Activated naive CD8-positive, alpha-beta T cell treated with anti-CD3 and anti-CD28 coated beads, Interleukin-2, amount 10 ng/mL, durations not matched to agents 7 days and 5 days (primary cell): Measurements from ENCODE around the gene SRPK2. TPM values are rescaled to one million over a fixed set of nuclear protein-coding genes. Genes with fewer than 3 reads are reported as not detected.
A peak's percentile ranks its signal among the peaks of the same experiment; 100 is the strongest.
"Not testable (repeated sequence)": the region's sequence is repeated elsewhere in the genome, so short reads cannot be mapped to it uniquely, and the experiment has no call there.

ENCODE experiments used
- ATAC-seq: fragments of 150-1000 bp; cut with Tn5 transposase; one replicate; pipeline ENCODE4 v1.10.0; 2021; ENCODE audit warnings: low read depth, moderate library complexity
- POLR2A ChIA-PET: fragments of 350-600 bp; sonication (Branson Sonifier 250); formaldehyde crosslinking; loops from one replicate; lab custom pipeline; 2021; ENCODE audit warnings: antibody characterized with exemption; lab: Charles Lee
- DNase-seq: peaks from one replicate; pipeline ENCODE4 v3.0.0; 2021
- H3K27ac Mint-ChIP-seq: one replicate; pipeline ENCODE4 v1.8.0; 2022; ENCODE audit warnings: mild to moderate bottlenecking, mixed read lengths
- H3K27me3 Mint-ChIP-seq: one replicate; pipeline ENCODE4 v1.8.0; 2022; ENCODE audit warnings: mild to moderate bottlenecking, moderate library complexity, mixed read lengths
- H3K36me3 Mint-ChIP-seq: one replicate; pipeline ENCODE4 v1.8.0; 2021; ENCODE audit warnings: mild to moderate bottlenecking, mixed read lengths
- H3K4me1 Mint-ChIP-seq: one replicate; pipeline ENCODE4 v1.8.0; 2021; ENCODE audit warnings: mixed read lengths
- H3K4me3 Mint-ChIP-seq: one replicate; pipeline ENCODE4 v1.8.0; 2022; ENCODE audit warnings: mild to moderate bottlenecking, moderate library complexity, mixed read lengths
- H3K9me3 Mint-ChIP-seq: one replicate; pipeline ENCODE4 v1.8.0; 2021; ENCODE audit warnings: mixed read lengths
- total RNA-seq, 2 experiments: library from RNA; stranded (reverse); gene quantifications; one replicate each; pipeline ENCODE4 v1.2.3, GENCODE V29; 2021

SRPK2 gene
- total RNA-seq, 2 experiments from 2014 or later = 38.5 to 41.0 TPM

DNA sequence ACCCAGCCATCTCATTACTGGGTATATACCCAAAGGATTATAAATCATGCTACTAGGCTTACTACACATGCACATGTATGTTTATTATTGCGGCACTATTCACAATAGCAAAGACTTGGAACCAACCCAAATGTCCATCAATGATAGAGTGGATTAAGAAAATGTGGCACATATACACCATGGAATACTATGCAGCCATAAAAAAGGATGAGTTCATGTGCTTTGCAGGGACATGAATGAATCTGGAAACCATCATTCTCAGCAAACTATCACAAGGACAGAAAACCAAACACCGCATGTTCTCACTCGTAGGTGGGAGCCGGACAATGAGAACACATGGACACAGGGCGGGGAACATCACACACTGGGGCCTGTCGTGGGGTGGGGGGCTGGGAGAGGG, 25.1 kb downstream of the SRPK2 start:
- H3K27ac Mint-ChIP-seq, POLR2A ChIA-PET, DNase-seq, ATAC-seq, H3K4me1 Mint-ChIP-seq, H3K27me3 Mint-ChIP-seq, H3K9me3 Mint-ChIP-seq, H3K4me3 Mint-ChIP-seq: not testable (repeated sequence)
- peaks cover 44% of the 10 kb centered on the region for H3K36me3 Mint-ChIP-seq

DNA sequence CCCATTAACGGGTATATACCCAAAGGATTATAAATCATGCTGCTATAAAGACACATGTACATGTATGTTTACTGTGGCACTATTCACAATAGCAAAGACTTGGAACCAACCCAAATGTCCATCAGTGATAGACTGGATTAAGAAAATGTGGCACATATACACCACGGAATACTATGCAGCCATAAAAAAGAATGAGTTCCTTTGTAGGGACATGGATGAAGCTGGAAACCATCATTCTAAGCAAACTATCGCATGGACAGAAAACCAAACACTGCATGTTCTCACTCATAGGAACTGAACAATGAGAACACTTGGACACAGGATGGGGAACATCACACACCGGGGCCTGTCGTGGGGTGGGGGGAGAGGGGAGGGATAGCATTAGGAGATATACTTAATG, 26.0 kb downstream of the SRPK2 start:
- H3K27me3 Mint-ChIP-seq, POLR2A ChIA-PET, H3K4me3 Mint-ChIP-seq, H3K9me3 Mint-ChIP-seq, H3K27ac Mint-ChIP-seq, ATAC-seq, DNase-seq, H3K4me1 Mint-ChIP-seq: not testable (repeated sequence)
- H3K36me3 Mint-ChIP-seq = peaks cover 44% of the 10 kb centered on the region

- H3K27me3 Mint-ChIP-seq, H3K4me1 Mint-ChIP-seq, ATAC-seq, H3K9me3 Mint-ChIP-seq, H3K4me3 Mint-ChIP-seq, POLR2A ChIA-PET, H3K27ac Mint-ChIP-seq, DNase-seq: not testable (repeated sequence)
- peaks cover 44% of the 10 kb centered on the region for H3K36me3 Mint-ChIP-seq
Measured at GRCh38 chr7:105361995-105362394, 26.7 kb downstream of the SRPK2 start.

DNA sequence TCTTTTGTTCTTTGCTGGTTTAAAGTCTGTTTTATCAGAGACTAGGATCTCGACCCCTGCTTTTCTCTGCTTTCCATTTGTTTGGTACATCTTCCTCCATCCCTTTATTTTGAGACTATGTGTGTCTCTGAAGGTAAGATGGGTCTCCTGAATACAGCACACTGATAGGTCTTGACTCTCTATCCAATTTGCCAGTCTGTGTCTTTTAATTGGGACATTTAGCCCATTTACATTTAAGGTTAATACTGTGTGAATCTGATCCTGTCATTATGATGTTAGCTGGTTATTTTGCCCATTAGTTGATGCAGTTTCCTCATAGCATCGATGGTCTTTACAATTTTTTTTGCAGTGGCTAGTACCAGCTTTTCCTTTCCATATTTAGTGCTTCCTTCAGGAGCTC, 28.6 kb downstream of the SRPK2 start:
- H3K27ac Mint-ChIP-seq, H3K4me3 Mint-ChIP-seq, ATAC-seq, DNase-seq, POLR2A ChIA-PET, H3K9me3 Mint-ChIP-seq, H3K27me3 Mint-ChIP-seq, H3K4me1 Mint-ChIP-seq: not testable (repeated sequence)
- H3K36me3 Mint-ChIP-seq = peaks cover 37% of the 10 kb centered on the region

GRCh38 chr7:105355701-105356100, 33.0 kb downstream of the SRPK2 start:
- POLR2A ChIA-PET = no interaction called here
- Mint-ChIP-seq H3K27me3 (no peaks in the 10 kb centered on the region), H3K4me1 (peaks cover 37% of the 10 kb centered on the region), H3K4me3 (no peak overlapping the region), H3K27ac (no peak overlapping the region), H3K36me3 (peaks cover 15% of the 10 kb centered on the region), H3K9me3 (peaks cover 1% of the 10 kb centered on the region)
- ATAC-seq (no peak), DNase-seq (no peak)

- ATAC-seq (no peak), DNase-seq (no peak)
- Mint-ChIP-seq H3K4me3 (no peak overlapping the region), H3K36me3 (peaks cover 5% of the 10 kb centered on the region), H3K27ac (peak overlapping the region; percentile 68), H3K4me1 (peaks cover 36% of the 10 kb centered on the region), H3K27me3 (no peaks in the 10 kb centered on the region), H3K9me3 (no peaks in the 10 kb centered on the region)
- POLR2A ChIA-PET = no interaction called here
Measured at GRCh38 chr7:105354383-105354782, 34.3 kb downstream of the SRPK2 start.

GRCh38 chr7:105353752-105354328, 34.9 kb downstream of the SRPK2 start:
- Mint-ChIP-seq H3K27ac (peak overlapping the region; percentile 68), H3K27me3 (no peaks in the 10 kb centered on the region), H3K9me3 (no peaks in the 10 kb centered on the region), H3K36me3 (peaks cover 5% of the 10 kb centered on the region), H3K4me1 (peaks cover 36% of the 10 kb centered on the region), H3K4me3 (no peak overlapping the region)
- ATAC-seq (no peak), DNase-seq (no peak)
- POLR2A ChIA-PET = no interaction called here

GRCh38 chr7:105352901-105353668, 35.6 kb downstream of the SRPK2 start:
- Mint-ChIP-seq H3K4me1 (peaks cover 36% of the 10 kb centered on the region), H3K36me3 (peaks cover 5% of the 10 kb centered on the region), H3K27me3 (no peaks in the 10 kb centered on the region), H3K9me3 (no peaks in the 10 kb centered on the region), H3K4me3 (no peak overlapping the region), H3K27ac (peak overlapping the region; percentile 68)
- no peak for DNase-seq
- no peak for ATAC-seq
- POLR2A ChIA-PET = no interaction called here

DNA sequence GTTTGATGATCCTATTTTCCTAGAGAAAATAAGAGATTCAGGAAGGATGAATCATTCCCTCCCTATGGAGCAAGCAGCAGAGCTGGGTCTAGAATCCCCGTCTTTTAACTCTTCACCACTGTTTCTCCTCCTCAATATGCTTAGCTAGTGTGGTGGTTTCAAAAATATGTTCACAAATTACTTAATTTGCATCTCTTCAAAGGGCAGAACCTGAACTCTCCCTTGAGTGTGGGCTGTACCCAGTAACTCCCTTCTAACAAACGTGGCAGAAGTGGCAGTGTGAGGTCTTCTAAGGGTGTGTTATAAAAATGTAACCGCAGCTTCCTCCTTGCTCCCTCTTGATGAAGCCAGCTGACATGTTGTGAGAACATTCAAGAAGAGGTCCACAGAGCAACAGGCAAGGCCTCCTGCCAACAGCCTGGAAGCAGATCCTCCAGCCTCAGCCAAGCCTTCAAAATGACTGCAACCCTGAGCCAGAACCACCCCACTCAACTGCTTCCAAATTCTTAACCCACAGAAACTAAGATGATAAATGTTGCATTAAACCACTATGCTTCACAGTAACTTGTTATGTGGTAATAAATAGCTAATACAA, 36.6 kb downstream of the SRPK2 start:
- H3K4me1 Mint-ChIP-seq = peaks cover 36% of the 10 kb centered on the region
- H3K4me3 Mint-ChIP-seq = peak overlapping the region; percentile 73
- POLR2A ChIA-PET = interaction anchor here (1.1 kb wide), 1 partner anchor 14 kb away, joined by 4 read pairs; no protein-coding TSS in a partner anchor
- peaks cover 5% of the 10 kb centered on the region for H3K36me3 Mint-ChIP-seq
- H3K27me3 Mint-ChIP-seq = no peaks in the 10 kb centered on the region
- no peaks in the 10 kb centered on the region for H3K9me3 Mint-ChIP-seq
- DNase-seq = peak; percentile 42
- ATAC-seq = peak; percentile 97
- H3K27ac Mint-ChIP-seq = peak overlapping the region; percentile 92

DNA sequence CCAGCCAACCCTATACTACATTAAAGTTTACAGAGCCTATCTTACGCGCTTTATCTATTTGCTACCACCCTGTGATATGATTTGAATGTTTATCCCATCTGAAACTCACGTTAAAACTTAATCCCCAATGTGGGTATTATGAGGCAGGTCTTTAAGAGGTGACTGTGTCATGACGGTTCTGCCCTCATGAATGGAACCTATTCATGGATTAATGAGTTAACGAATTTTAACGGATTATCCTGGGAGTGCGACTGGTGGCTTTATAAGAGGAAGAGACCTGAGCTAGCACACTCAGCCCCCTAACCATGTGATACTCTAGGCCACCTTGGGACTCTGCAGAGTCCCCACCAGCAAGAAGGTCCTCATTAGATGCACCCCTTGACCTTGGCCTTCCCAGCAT, 37.8 kb downstream of the SRPK2 start:
- DNase-seq (no peak), ATAC-seq (no peak)
- POLR2A ChIA-PET = interaction anchor here (0.7 kb wide), 1 partner anchor 368 kb away, joined by 3 read pairs; no protein-coding TSS in a partner anchor
- Mint-ChIP-seq H3K27ac (no peak overlapping the region), H3K4me1 (peaks cover 39% of the 10 kb centered on the region), H3K4me3 (no peak overlapping the region), H3K36me3 (peaks cover 3% of the 10 kb centered on the region), H3K9me3 (no peaks in the 10 kb centered on the region), H3K27me3 (no peaks in the 10 kb centered on the region)

DNA sequence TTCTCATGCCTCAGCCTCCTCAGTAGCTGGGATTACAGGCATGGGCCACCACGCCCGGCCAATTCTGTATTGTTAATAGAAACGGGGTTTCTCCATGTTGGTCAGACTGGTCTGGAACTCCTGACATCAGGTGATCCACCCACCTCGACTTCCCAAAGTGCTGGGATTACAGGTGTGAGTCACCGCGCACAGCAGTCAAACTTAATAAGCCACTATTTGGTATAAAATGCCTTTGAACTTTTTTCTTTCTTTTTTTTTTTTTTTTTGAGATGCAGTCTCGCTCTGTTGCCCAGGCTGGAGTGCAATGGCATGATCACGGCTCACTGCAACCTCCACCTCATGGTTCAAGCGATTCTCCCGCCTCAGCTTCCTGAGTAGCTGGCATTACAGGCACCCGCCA, 40.5 kb downstream of the SRPK2 start:
- H3K27ac Mint-ChIP-seq, DNase-seq, H3K27me3 Mint-ChIP-seq, H3K4me3 Mint-ChIP-seq, H3K36me3 Mint-ChIP-seq, H3K9me3 Mint-ChIP-seq, ATAC-seq: not testable (repeated sequence)
- H3K4me1 Mint-ChIP-seq = peaks cover 33% of the 10 kb centered on the region
- POLR2A ChIA-PET = interaction anchor here (1.5 kb wide), 1 partner anchor 40 kb away, joined by 3 read pairs; no protein-coding TSS in a partner anchor

DNA sequence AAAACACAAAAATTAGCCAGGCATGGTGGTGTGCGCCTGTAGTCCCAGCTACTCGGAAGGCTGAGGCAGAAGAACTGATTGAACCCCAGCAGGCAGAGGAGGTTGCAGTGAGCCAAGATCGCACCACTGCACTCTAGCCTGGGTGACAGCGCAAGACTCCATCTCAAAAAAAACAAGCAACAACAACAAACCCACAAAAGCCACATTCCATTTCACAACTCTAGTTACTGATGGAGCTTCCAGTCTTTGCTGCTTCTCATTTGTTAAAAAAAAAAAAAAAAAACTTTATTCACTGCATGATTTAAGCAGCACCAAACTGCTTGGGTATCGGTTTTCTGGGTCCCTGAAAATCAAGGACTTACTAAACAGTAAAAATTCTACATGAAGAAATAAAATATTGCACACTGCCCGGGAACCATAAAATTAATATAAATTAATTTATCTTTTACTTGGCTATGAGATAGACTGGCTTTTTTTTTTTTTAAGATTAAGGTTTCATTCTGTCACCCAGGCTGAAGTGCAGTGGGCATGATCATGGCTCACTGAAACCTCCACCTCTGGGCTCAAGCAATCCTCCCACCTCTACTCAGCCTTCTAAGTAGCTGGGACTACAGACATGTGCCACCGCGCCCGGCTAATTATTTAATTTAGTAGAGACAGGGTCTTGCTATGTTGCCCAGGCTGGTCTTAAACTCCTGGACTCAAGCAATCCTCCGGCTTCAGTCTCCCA, 42.0 kb downstream of the SRPK2 start:
- Mint-ChIP-seq H3K4me3 (no peak overlapping the region), H3K36me3 (peaks cover 2% of the 10 kb centered on the region), H3K27me3 (no peaks in the 10 kb centered on the region), H3K27ac (no peak overlapping the region), H3K9me3 (no peaks in the 10 kb centered on the region), H3K4me1 (peaks cover 27% of the 10 kb centered on the region)
- POLR2A ChIA-PET = interaction anchor here (1.5 kb wide), 1 partner anchor 41 kb away, joined by 3 read pairs; no protein-coding TSS in a partner anchor
- ATAC-seq (peak; percentile 56), DNase-seq (no peak)

DNA sequence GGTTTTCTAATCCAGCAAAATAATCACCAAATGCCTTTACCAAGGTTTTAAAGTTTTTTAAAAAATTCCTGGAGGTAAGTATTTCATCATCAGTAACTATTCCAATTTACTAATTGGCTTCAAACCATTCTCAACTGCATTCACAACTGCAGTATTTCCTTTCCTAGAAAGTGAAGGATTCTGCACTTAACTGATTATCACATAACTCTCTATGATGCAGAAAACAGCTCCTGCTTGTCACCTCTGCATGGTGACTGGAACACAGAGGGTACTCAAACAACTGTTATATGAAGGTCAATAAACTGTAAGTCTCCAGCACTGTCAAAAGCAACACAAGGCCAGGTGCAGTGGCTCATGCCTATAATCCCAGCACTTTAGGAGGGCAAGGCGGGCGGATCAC, 42.6 kb downstream of the SRPK2 start:
- POLR2A ChIA-PET = no interaction called here
- peaks cover 2% of the 10 kb centered on the region for H3K36me3 Mint-ChIP-seq
- H3K4me3 Mint-ChIP-seq = peak overlapping the region; percentile 15
- H3K4me1 Mint-ChIP-seq = peaks cover 27% of the 10 kb centered on the region
- no peaks in the 10 kb centered on the region for H3K9me3 Mint-ChIP-seq
- no peak for DNase-seq
- no peak overlapping the region for H3K27ac Mint-ChIP-seq
- no peak for ATAC-seq
- H3K27me3 Mint-ChIP-seq = no peaks in the 10 kb centered on the region
